A549 (cell line): Measurements from ENCODE around the gene AFF1.

Source experiments
- POLR2A ChIP-seq: IDR thresholded peaks from 2 replicates; pipeline ENCODE4 v1.6.1; 2012; ENCODE audit warnings: mild to moderate bottlenecking, low read length
- TF ChIP-seq, protein P1 (sequence below): fragments of >200 bp; sonication (Bioruptor Twin); formaldehyde crosslinking; IDR thresholded peaks from 3 replicates; pipeline ENCODE4 v1.5.1; 2016

DNA sequence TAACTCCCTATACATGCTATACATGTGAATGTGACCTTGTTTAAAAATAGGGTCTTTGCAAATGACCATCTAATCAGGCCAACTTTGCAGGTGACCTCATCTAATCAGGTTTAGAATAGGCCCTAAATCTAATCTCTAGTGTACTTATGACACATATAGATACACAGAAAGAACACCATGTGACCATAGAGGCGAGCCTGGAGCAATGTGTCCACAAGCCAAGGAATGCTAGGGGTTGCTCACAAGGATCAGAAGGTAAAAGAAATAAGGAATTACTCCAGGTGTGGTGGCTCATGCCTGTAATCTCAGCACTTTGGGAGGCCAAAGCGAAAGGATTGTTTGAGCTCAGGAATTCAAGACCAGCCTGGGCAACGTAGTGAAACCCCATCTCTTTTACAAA, 32.9 kb upstream of the AFF1 start:
- TF ChIP-seq POLR2A = no peak
- TF ChIP-seq, protein P1, sequence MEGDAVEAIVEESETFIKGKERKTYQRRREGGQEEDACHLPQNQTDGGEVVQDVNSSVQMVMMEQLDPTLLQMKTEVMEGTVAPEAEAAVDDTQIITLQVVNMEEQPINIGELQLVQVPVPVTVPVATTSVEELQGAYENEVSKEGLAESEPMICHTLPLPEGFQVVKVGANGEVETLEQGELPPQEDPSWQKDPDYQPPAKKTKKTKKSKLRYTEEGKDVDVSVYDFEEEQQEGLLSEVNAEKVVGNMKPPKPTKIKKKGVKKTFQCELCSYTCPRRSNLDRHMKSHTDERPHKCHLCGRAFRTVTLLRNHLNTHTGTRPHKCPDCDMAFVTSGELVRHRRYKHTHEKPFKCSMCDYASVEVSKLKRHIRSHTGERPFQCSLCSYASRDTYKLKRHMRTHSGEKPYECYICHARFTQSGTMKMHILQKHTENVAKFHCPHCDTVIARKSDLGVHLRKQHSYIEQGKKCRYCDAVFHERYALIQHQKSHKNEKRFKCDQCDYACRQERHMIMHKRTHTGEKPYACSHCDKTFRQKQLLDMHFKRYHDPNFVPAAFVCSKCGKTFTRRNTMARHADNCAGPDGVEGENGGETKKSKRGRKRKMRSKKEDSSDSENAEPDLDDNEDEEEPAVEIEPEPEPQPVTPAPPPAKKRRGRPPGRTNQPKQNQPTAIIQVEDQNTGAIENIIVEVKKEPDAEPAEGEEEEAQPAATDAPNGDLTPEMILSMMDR = no peak
